SK-N-MC (cell line): ENCODE data around the gene EBPL.

Source experiments
- EZH2 ChIP-seq: fragments of 200-600 bp; sonication (generic); IDR thresholded peaks from one replicate; pipeline ENCODE4 v1.6.1; 2017; ENCODE audit warnings: antibody characterized with exemption
- POLR2AphosphoS5 ChIP-seq: IDR thresholded peaks from 2 replicates; pipeline ENCODE4 v1.6.1; 2012; ENCODE audit warnings: mild to moderate bottlenecking, low read depth, low read length, borderline replicate concordance

DNA sequence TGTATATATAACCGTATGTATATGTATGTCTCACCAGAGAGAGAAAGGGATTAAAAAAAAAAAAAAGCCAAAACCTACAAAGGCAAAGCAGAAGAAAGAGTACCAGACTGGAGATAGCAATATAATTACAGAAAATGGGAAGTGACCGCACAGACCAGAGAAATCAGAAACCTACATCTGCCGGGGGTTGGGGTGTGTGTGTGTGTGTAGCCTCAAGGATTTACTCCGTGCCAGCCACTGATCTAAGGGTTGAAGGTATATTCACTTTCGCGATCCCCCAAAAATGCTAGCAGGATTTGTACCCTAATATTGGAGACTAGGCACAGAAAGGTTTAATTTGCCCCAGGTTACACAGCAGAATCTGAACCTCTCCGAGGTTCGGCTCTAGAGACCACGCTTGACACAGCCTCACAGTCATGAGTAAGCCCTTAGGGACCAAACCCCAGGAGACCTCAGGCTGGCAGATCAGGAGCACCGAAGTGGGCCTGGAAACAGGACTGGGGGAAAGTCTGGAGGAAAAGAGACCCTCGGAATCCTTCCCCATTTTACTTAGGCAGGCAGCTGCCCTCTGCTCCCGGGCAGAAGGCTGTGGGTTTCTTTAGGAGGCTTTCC, 48.1 kb downstream of the EBPL start:
- TF ChIP-seq POLR2AphosphoS5 (no peak), EZH2 (no peak)
